ENCODE results near the gene CMBL. TPM values are rescaled to one million over a fixed set of nuclear protein-coding genes. Genes with fewer than 3 reads are reported as not detected.

CMBL gene
- total RNA-seq, 2 experiments from 2014 or later: 0.36 TPM; not detected in 1

DNA sequence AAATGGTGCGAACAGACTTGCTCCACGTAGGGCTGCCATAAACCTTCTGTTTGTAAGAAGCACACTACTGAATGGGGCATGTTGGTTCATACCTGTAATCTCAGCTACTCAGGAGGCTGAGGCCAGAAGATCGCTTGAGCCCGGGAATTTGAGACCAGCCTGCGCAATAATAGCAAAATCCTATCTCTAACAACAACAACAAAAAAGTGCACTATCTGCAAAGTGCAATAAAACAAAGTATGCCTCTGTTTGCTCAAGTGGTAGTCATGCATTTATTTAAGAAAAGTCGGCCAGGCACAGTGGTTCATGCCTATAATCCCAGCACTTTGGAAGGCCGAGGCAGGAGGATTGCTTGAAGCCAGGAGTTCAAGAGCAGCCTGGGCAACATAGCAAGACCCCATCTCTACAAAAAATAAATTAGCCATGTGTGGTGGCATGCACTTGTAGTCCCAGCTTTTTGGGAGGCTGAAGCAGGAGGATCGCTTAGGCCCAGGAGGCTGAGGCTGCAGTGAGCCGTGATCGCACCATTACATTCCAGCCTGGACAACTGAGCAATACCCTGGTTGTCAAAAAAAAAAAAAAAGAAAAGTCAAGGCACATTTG is 63.3 kb downstream of the CMBL start:
- H3K9me3 Mint-ChIP-seq: no peaks in the 10 kb centered on the region
- POLR2A ChIA-PET: no interaction called here
- Histone ChIP-seq H3K27me3 (ENCODE audit: control insufficient read depth in 1 of 2, insufficient read depth in 2 of 2, low read length in 2 of 2) (no peaks in the 10 kb centered on the region), H3K27ac (ENCODE audit: low read depth in 1 of 2, low read length in 2 of 2) (no peak overlapping the region), H3K4me3 (ENCODE audit: low read length) (no peak overlapping the region), H3K4me1 (ENCODE audit: insufficient read depth, low read length) (peaks cover 13% of the 10 kb centered on the region), H3K36me3 (ENCODE audit: insufficient read depth, low read length) (no peaks in the 10 kb centered on the region), H3K9me3 (ENCODE audit: control insufficient read depth in 1 of 2, insufficient read depth in 1 of 2, low read length in 2 of 2) (no peaks in the 10 kb centered on the region)
- CTCF ChIA-PET: no interaction called here
- peaks cover 3% of the 10 kb centered on the region for H3K36me3 Mint-ChIP-seq (ENCODE audit: low read depth)
- DNase-seq (no peak), ATAC-seq (ENCODE audit: poor library complexity) (no peak)
- intact Hi-C loops (cut with DNase I, micrococcal nuclease): no loop called here
- H3K27ac Mint-ChIP-seq: no peak overlapping the region
- H3K4me1 Mint-ChIP-seq (ENCODE audit: low read depth): peaks cover 19% of the 10 kb centered on the region
- TF ChIP-seq, protein P1, sequence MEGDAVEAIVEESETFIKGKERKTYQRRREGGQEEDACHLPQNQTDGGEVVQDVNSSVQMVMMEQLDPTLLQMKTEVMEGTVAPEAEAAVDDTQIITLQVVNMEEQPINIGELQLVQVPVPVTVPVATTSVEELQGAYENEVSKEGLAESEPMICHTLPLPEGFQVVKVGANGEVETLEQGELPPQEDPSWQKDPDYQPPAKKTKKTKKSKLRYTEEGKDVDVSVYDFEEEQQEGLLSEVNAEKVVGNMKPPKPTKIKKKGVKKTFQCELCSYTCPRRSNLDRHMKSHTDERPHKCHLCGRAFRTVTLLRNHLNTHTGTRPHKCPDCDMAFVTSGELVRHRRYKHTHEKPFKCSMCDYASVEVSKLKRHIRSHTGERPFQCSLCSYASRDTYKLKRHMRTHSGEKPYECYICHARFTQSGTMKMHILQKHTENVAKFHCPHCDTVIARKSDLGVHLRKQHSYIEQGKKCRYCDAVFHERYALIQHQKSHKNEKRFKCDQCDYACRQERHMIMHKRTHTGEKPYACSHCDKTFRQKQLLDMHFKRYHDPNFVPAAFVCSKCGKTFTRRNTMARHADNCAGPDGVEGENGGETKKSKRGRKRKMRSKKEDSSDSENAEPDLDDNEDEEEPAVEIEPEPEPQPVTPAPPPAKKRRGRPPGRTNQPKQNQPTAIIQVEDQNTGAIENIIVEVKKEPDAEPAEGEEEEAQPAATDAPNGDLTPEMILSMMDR (IDR thresholded peaks at IDR 0.05): no peak
- no peak overlapping the region for H3K4me3 Mint-ChIP-seq
- H3K27me3 Mint-ChIP-seq: no peaks in the 10 kb centered on the region

- Mint-ChIP-seq H3K36me3 (ENCODE audit: low read depth) (peaks cover 4% of the 10 kb centered on the region), H3K4me1 (ENCODE audit: low read depth) (peaks cover 12% of the 10 kb centered on the region), H3K27me3 (no peaks in the 10 kb centered on the region), H3K27ac (no peak overlapping the region), H3K9me3 (no peaks in the 10 kb centered on the region), H3K4me3 (no peak overlapping the region)
- no peaks in the 10 kb centered on the region for H3K9me3 ChIP-seq (ENCODE audit: control insufficient read depth in 1 of 2, insufficient read depth in 1 of 2, low read length in 2 of 2)
- ATAC-seq (ENCODE audit: poor library complexity) (no peak), DNase-seq (no peak)
- H3K27ac ChIP-seq (ENCODE audit: low read depth in 1 of 2, low read length in 2 of 2): no peak overlapping the region
- ChIA-PET POLR2A (no interaction called here), CTCF (no interaction called here)
- no peak overlapping the region for H3K4me3 ChIP-seq (ENCODE audit: low read length)
- TF ChIP-seq, protein P1 (IDR thresholded peaks at IDR 0.05): no peak
- intact Hi-C loops (cut with DNase I, micrococcal nuclease): no loop called here
- no peaks in the 10 kb centered on the region for H3K36me3 ChIP-seq (ENCODE audit: insufficient read depth, low read length)
- H3K4me1 ChIP-seq (ENCODE audit: insufficient read depth, low read length): peaks cover 6% of the 10 kb centered on the region
- H3K27me3 ChIP-seq (ENCODE audit: control insufficient read depth in 1 of 2, insufficient read depth in 2 of 2, low read length in 2 of 2): no peaks in the 10 kb centered on the region
Measured at GRCh38 chr5:10243660-10244240, 64.0 kb downstream of the CMBL start.

GRCh38 chr5:10235350-10235749 is 72.4 kb downstream of the CMBL start:
- Mint-ChIP-seq H3K4me3 (no peak overlapping the region), H3K27ac (no peak overlapping the region), H3K36me3 (ENCODE audit: low read depth) (peaks cover 52% of the 10 kb centered on the region), H3K27me3 (no peaks in the 10 kb centered on the region), H3K4me1 (ENCODE audit: low read depth) (no peaks in the 10 kb centered on the region), H3K9me3 (no peaks in the 10 kb centered on the region)
- Histone ChIP-seq H3K4me1 (ENCODE audit: insufficient read depth, low read length) (no peaks in the 10 kb centered on the region), H3K9me3 (ENCODE audit: control insufficient read depth in 1 of 2, insufficient read depth in 1 of 2, low read length in 2 of 2) (no peaks in the 10 kb centered on the region), H3K27ac (ENCODE audit: low read depth in 1 of 2, low read length in 2 of 2) (no peak overlapping the region), H3K36me3 (ENCODE audit: insufficient read depth, low read length) (peaks cover 22% of the 10 kb centered on the region), H3K4me3 (ENCODE audit: low read length) (no peak overlapping the region), H3K27me3 (ENCODE audit: control insufficient read depth in 1 of 2, insufficient read depth in 2 of 2, low read length in 2 of 2) (no peaks in the 10 kb centered on the region)
- DNase-seq (no peak), ATAC-seq (ENCODE audit: poor library complexity) (no peak)
- TF ChIP-seq, protein P1 (IDR thresholded peaks at IDR 0.05): no peak
- POLR2A ChIA-PET: no interaction called here
- CTCF ChIA-PET: no interaction called here
- intact Hi-C loops (cut with DNase I, micrococcal nuclease): no loop called here

All from CD4-positive, alpha-beta T cell (primary cell).